CD4-positive, alpha-beta T cell treated with Interleukin-6 for 4 hours (primary cell): ENCODE measurements around the gene PEAK1.
"Not testable (repeated sequence)": the region's sequence is repeated elsewhere in the genome, so short reads cannot be mapped to it uniquely, and the experiment has no call there.

ENCODE experiments used
- DNase-seq: peaks from one replicate; pipeline ENCODE4 v3.0.0-alpha.2; 2020; ENCODE audit warnings: mixed read lengths

PEAK1 gene

DNA sequence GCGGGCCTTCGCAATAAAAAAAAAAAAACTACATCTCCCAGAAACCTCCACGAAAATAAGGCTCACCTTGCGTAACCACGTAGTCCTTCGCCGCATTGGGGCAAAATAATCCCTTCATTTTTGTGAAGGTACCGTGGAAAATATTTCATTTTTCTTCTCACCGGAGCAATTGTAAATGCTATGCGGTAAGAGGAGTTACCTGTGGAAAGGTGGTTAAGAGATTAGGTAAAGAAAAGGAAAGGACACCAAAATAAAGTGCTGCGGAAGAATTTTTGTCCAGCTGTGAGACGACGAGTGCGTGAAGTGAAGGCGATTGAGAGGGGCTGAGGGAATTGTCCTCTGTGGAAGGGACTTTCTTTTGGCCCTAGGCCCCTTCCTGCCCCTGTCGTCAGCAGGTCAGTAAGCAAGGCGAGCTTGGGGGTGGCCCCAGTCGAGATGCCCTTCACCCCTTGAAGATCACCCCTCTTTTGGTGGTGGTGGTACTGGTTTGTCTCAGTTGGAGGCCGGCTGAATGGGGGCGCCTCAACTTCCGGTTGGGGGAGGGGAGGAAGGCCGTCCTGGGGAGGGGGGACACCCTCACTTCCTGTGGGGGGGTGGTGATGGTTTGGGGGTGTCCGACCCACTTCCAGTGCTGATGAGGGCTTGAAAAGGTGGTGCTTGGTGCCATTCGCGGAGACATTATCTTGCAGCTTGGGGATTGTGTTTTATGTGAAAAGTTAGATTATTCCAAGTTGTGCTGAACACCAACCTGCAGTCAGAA is 886 bp upstream of the PEAK1 start, which contains the start of gene HMG20A:
Gene HMG20A, plus strand, starts transcription at position 279 of the 760 bp plus-strand sequence. CDS start 37,520 bp downstream, outside the sequence.
- peak; percentile 56 for DNase-seq

DNA sequence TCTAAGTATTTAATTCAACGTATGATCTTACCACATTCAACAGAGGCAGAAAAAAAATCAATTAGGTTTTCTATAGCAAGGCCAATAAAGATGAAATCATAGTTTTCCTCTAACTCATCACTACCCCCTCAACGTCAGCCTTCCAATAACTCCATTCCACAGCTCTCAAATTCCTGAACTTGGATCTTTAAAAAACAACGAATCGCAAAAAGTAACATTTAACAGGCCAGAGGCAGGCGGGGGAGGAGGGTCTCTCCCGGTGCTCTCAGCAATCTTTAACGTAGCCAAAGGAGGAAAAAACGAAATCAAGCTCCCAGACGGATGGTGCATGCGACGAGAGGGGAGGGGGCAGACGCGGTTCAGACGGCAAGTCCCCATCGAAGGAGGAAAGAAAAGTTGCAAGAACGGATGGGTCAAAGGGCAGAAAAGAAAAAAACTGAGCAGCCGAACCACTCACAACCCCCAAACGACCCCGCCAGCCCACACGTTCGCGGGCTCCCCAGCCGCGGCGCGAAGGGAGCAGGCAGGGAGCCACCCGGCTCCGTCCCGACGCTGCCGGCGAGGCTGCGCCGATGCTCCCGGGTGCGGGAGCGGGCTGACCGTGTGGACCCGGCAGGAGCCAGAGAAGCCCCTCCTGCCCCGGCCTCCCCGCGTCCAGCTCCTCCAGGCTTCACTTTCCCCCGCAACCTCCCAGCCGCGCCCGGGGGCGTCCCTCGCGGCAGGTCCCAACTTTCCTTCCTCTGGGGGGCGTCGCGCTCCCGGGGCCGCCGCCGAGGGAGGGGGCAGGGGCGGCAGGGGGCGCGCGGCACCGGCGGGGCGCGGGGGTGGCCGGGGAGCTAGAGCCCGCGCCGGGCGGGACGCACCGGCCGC is 703 bp downstream of the PEAK1 start:
- no peak for DNase-seq

DNA sequence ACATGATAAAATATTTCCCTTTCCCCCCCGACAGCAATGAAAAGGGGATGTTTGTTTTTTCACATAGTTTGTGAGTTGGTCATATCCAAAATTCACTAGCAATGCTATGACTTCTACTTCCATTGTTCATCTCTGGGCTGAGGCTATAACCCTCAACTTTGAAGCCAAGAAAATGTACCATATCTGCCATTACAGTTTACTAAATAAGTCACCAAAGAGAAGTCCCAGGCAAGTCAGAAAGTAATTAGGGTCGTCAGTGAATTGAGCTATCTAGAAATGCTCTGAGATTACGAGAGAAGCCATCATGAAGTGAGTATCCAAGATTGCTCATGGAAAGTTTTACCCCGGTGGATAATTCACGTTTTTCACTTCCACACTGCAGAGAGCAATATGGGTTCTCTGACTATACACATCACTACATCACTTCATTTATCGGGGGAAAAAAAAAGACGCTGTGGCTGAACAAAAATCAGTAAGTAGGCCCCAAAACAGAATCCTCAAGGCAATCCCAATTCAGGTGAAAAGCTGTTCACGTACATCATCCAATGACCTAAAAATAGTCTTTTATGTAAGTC is 1.4 kb downstream of the PEAK1 start:
- DNase-seq = no peak

DNA sequence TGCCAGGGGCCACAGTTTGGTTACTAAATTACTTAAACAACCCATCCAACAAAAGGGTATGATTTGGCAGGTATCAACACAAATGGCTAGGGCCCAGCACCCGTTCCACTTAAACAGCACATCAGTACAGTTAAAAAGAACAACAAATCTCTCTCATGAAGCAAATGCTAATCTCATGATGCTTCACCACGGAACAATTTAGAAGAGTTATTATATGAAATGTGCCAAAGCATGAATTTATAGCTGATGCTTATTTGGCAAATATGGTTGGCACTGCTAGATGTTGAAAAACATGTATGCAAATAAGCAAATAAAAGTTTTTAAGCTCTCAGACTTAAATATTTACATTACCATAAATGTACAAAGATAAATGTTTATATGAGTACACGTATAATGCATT is 2.3 kb downstream of the PEAK1 start:
- DNase-seq = no peak

DNA sequence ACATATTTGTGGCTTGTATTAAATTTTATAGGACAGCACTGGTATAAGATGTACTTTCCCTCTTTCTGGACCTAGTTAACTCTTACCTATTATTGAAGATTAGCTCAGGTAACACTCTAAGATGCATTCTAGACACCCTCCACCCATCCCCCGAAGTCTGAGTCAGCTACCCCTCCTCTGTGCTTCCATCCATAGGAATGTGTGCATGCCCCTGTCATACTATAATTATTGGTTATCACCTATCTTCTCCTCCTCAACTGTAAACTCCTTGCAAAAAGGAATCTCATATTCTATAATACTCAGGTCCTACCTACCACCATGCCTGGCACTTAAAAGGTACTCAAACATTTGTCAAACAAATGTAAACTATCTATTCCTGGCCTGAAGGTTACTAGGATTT is 3.0 kb downstream of the PEAK1 start:
- no peak for DNase-seq

DNA sequence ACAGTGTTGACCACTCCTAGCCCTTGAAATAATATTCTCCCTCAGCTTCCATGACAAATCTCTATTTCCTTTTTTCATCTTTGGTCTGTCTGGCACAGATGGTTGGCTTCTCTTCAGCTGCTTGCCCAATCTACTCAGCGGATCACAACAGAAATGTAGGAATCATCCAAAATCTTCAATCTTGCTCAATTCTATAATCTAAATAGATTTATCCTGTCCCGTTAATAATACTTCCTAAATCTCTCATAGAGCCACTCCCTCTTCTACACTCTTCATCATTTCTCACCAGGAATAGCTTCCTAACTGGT is 3.8 kb downstream of the PEAK1 start:
- no peak for DNase-seq

DNA sequence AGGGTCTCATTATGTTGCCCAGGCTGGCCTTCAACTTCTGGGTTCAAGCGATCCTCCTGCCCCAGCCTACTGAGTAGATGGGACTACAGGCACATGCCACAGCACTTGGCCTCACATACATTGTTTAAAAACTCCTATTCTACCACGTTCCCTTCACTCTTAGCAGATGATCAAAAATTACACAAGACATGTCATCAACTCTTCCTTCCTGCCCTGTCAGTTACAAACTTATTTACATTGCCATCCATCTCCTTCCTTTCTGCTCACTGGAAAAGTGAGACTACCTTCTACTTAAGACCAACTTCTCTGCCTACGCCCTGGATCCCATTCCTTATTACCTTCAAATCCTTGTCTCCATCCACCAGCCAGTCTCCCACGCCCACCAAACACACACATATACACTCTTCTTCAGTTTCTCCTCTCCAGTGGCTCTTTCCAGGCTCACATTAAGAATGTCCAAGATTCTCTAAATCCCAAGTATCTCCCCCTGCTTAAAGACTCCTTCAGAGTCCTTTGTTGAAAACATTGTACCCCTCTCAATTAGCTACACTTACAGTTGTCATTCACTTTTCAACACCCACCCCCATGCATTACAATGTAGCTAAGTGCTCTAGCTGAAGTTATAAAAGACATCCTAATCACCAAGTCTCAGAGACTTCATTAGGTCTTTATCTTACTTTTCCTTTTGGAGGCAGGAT is 4.3 kb downstream of the PEAK1 start:
- DNase-seq = no peak

DNA sequence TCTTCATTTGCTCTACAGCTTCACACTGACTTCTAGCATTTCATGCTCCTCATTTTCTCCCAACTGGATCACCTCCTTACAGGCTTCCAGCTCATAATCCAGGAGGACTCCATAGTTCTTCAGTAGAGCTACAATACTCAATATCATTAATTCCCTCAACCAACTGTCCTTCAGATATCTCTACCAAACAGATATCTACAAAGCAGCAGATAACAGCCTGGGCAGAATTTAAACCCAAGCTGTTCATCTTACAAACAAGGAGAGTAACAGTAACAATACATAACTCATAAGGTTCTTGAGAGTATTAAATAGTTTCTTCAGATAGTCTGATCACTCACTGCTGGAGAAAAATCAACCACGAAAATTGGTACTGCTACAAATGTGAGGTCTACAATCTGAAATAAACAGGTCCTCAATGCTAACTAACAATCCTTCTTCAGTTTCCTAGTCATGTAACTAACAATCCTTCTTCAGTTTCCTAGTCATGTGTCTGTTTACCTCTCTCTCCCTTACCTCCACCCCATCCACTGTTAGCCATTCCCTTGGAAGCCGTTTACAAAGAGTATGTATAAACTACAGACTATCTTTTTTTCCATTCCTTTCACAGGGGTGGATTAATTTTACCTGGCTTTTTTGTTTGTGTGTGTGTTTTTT is 5.0 kb downstream of the PEAK1 start:
- no peak for DNase-seq

DNA sequence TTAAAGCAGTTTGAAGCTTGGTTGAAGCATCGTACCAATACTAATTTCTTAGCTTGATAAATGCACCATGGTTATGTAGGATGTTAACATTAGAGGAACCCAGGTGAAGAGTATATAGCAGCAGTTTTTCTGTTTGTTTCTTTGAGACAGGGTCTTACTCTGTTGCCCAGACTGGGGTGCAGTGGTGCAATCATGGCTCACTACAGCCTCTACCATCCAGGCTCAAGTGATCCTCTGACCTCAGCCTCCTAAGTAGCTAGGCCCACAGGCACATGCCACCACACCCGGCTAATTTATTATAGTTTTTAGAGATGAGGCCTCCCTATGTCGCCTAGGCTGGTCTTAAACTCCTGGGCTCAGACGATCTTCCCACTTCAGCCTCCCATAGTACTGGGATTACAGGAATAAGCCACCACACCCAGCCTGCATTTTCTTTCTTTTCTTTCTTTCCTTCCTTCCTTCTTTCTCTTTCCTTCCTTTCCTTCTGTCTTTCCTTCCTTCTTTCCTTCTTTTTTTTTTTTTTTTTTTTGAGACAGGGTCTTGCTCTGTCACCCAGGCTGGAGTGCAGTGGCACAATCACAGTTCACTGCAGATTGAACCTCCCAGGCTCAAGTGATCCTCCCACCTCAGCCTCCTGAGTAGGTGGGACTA is 6.1 kb downstream of the PEAK1 start:
- DNase-seq = no peak

DNA sequence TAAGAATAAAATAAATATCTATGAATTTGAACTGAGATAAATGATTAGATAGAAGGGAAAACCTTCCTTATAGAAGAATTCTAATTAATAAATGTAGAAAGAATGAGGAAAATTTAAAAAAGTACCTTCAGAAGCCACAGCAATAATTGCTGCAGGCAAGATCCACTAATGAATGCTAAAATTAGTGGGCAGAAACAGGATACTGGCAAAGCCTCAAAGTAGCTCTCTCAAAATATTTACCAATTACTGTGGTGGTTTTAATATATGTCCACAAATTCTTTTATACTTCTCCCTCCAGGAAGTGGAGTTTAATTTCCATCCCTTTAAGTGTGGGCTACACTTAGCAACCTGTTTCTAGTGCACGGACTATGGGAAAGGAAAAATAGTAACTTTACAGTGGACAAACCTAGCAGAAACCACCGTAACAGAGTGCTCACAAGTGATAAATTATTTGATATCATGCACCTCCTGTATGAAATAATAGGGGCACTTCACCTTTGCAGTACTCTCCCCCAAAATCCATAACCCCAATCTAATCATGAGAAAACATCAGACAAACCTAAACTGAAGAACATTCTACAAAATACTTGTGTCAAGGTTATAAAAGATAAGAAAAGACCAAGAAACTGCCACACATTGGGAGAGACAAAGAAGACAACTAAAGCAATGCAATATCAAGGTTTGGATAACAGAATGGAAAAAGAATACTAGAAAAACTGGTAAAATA is 6.8 kb downstream of the PEAK1 start:
- no peak for DNase-seq

DNA sequence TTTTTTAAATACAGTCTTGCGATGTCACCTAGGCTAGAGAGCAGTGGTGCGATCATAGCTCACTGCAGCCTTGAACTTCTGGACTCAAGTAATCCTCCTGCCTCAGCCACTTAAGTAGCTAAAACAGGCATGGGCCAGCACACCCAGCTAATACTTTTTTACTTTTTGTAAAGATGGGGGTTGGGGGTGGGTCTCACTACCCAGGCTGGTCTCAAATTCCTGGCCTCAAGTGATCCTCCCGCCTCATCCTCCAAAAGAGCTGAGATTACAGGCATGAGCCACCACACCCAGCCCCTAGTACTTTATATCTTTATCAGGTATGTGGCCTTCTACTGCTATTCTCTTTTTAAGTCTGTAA is 8.3 kb downstream of the PEAK1 start:
- DNase-seq = no peak

DNA sequence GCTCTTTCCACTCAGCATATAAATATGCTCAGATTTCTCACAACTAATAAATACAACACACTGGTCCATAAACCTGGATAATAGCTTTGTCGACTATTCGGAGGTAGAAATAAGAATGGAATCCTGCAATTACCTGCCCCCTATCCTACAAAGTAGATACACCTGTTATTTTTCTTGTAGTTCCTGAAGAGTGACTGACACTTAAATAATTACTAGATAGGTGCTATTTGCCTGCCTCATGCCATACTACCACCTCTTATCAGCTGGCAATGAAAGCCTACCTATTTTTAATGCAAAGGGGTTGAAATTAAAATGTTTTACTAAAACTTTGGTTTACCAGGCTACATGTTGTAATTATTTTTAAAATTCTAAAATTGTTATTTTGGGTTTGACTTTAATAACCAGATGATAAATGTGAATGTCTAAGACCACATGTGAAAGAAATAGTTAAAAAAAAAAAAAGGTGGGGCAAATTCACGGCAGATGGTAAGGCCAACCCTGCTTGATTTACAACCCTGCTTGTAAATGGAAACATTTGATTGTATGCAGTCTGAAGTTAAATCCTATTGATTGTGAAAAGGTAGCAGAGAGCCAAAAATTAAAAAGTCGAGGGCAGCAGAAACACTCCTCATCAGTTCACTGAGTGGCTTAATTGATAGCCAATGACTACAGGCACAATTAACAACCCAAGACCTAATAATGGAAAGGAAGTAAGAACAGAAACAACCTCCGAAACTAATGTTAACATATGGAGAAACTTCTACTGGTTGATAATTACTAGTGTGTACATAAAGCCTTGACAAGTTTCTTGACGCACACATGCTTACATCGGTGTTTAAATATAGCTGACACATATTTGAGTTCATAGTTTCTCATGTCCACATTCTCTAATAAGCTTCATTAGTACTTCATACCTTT is 8.9 kb downstream of the PEAK1 start:
- no peak for DNase-seq

DNA sequence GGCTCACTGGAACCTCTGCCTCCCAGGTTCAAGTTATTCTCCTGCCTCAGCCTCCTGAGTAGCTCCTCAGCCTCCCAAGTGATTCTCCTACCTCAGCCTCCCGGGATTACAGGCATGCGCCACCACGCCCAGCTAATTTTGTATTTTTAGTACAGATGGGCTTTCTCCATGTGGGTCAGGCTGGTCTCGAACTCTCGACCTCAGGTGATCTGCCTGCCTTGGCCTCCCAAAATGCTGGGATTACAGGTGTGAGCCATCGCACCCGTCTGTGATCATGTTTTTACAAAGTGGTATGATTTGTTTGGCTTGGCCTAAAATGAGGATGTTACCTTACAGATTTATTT is 9.8 kb downstream of the PEAK1 start:
- not testable (repeated sequence) for DNase-seq

DNA sequence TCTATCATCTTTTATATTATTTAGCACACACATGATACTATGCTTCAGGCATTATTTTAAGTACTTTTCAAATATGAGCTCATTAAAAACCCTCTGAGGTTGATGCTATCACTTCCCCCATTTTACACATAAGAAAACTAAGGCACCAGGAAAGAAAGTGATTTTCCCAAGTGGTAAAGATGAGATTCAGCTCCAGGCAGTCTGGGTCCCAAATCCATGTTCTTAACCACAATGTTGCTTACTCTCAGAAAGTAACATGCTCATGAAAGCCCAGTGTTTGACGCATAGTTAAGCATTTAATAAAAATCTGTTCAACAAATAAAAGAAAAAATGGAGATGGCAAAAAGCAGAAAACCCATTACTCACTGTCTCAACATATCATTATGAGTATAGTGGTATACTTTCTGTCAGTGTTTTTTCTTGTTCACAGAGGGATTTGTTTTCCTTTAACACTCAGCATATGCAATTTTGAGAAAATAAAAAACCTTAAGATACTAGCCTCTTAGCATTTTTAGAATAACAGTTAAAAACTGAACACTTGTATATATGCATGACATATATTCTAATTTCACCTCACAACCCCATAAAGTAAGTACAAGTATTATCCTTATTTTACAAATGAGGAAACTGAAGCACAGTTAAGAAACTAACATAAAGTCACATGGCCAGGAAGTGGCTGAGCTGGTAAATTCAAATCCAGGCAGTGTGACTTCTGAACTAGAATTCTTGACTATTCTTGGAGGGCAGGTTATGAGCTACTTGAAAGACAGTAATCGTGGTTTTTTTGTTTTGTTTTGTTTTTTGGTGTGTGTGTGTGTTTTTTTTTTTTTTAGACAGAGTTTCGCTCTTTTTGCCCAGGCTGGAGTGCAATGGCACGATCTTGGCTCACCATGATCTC is 10.4 kb downstream of the PEAK1 start:
- peak; percentile 3 for DNase-seq

DNA sequence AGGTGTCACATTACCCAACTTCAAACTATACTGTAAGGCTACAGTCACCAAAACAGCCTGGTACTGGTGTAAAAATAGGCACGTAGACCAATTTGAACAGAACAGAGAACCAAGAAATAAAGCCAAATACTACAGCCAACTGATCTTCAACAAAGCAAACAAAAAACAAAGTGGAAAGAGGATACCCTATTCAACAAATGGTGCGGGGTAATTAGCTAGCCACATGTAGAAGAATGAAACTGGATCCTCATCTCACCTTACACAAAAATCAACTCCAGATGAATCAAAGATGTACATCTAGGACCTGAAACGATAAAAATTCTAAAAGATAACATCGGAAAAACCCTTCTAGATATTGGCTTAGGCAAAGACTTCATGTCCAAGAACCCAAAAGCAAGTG is 13.1 kb downstream of the PEAK1 start:
- no peak for DNase-seq

DNA sequence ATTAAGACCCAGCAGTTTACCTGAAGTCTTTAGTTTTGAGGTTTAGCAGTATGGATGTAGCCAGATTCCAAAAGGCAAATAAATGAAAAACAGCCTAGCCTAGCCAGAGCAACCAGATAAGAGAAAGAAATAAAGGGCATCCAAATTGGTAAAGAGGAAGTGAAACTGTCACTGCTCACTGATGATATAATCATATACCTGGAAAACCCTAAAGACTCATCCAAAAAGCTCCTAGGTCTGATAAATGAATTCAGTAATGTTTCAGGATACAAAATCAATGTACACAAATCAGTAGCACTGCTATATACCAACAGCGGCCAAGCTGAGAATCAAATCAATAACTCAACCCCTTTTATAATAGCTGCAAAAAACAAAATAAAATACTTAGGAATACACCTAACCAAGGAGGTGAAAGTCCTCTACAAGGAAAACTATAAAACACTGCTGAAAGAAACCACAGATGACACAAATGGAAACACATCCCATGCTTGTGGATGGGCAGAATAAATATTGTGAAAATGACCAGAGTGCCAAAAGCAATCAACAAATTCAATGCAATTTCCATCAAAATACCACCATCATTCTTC is 13.6 kb downstream of the PEAK1 start:
- DNase-seq = not testable (repeated sequence)

DNA sequence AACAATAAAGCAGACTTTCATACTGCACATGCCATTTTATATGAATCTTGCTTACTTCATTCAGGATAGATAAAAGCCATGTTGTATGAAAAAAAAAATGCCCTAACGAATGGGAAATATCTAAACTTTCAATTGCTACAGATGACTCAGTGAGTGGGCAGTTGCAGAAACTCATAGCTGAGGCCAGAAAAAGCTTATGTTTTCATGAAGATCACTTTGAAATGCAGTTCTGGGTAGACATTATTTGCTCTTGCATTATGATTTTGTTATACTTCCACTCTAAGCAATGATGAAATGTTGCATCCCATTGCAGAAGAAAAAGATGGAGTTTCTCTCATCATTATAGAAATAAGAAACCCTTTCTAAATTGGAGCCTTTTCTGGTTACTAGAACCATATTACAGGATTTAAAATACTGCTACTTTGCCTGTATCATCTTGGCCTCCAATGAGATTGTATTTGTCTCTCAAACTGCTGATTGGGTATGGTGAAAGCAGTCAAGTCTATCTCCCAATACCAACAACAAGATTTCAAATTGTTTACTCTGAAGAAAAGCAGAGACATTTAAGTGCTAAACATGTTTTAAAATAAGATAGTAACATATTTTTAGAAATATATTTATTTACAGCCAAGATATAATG is 17.0 kb downstream of the PEAK1 start:
- no peak for DNase-seq

DNA sequence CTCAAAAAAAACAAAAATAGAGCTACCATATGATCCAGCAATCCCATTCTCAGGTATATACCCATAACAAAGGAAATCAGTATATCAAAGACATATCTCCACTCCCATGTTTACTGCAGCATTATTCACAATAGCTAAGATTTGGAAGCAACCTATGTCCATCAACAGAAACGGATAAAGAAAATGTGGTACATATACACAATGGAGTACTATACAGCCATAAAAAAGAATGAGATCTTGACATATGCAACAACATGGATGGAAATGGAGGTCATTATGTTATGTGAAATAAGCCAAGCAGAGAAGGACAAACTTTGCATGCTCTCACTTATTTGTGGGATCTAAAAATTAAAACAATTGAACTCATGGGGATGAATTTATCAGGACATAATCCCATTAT is 19.6 kb downstream of the PEAK1 start:
- no peak for DNase-seq

DNA sequence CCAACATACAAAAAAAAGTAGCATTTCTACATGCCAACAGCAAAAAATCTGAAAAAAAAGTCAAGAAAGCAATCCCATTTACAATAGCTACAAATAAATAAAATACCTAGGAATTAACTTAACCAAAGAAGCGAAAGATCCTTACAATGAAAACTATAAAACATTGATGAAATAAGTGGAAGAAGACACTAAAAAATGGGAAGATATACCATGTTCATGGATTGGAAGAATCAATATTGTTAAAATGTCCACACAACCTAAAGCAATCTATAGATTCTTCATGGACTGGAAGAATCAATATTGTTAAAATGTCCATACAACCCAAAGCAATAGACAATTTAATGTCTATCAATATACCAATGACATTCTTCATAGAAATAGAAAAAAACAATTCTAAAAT is 21.0 kb downstream of the PEAK1 start:
- DNase-seq = no peak
